ENCODE data around the gene HNF1B.

The HNF1B gene

DNA sequence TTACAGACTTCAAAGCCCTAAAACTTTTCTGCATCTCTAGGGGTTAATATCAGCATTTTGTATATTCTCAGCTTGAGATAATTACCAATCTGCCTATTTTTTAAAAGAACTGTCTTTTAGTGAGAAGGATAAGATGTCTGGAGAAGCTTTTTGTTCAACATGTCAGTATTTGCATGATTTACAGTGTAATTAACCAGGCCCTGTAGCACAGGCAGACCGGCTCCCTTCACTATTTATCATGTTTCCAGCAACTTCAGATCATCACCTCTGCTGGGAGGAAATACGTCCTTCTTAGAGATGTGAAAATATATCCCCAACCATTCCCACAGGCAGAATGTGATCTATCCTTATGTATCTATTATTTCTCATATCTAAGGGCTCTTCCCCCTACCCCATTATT is 93.0 kb downstream of the HNF1B start:
- Histone ChIP-seq H3K27ac (ENCODE audit: poor library complexity, severe bottlenecking) (no peak overlapping the region), H3K9me3 (ENCODE audit: severe bottlenecking) (no peaks in the 10 kb centered on the region), H3K27me3 (ENCODE audit: insufficient read depth, poor library complexity, severe bottlenecking) (no peaks in the 10 kb centered on the region), H3K4me1 (ENCODE audit: insufficient read depth, poor library complexity, severe bottlenecking) (no peaks in the 10 kb centered on the region), H3K36me3 (ENCODE audit: low read depth) (no peaks in the 10 kb centered on the region), H3K4me3 (ENCODE audit: severe bottlenecking) (no peak overlapping the region)
- no peak for ATAC-seq (ENCODE audit: low read depth)
- DNase-seq (ENCODE audit: low spot score): no peak
- TF ChIP-seq CTCF (IDR thresholded peaks at IDR 0.05; ENCODE audit: poor library complexity, severe bottlenecking): no peak

GRCh38 chr17:37650419-37651003 is 94.3 kb downstream of the HNF1B start:
- no peaks in the 10 kb centered on the region for H3K36me3 ChIP-seq (ENCODE audit: low read depth)
- DNase-seq (ENCODE audit: low spot score) (no peak), ATAC-seq (ENCODE audit: low read depth) (peak; percentile 54; the same call in 1 of the 3 replicates)
- no peak overlapping the region for H3K4me3 ChIP-seq (ENCODE audit: severe bottlenecking)
- H3K27ac ChIP-seq (ENCODE audit: poor library complexity, severe bottlenecking): no peak overlapping the region
- H3K27me3 ChIP-seq (ENCODE audit: insufficient read depth, poor library complexity, severe bottlenecking): no peaks in the 10 kb centered on the region
- no peaks in the 10 kb centered on the region for H3K4me1 ChIP-seq (ENCODE audit: insufficient read depth, poor library complexity, severe bottlenecking)
- H3K9me3 ChIP-seq (ENCODE audit: severe bottlenecking): no peaks in the 10 kb centered on the region
- peak; percentile 81 for TF ChIP-seq CTCF (IDR thresholded peaks at IDR 0.05; ENCODE audit: poor library complexity, severe bottlenecking)

DNA sequence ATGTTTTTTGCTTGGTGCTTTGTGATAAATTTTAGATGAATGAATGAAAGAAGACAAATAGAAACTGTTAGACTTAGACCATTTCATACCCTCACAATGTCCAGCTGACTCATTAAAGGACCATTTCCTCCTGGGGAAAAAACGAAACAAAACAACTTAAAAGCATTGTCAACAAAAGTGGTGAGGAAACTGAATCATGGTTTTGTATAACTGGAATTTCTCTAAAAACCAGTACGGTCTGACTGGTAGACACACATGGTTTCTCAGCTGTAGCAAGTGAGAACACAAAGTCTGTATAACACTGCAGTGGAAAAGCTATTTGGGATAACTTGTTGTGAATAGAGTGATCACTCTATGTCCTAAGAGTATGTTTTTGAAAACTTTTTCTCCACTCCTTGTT is 96.3 kb downstream of the HNF1B start:
- Histone ChIP-seq H3K9me3 (ENCODE audit: severe bottlenecking) (no peaks in the 10 kb centered on the region), H3K27ac (ENCODE audit: poor library complexity, severe bottlenecking) (peak overlapping the region; percentile 39), H3K36me3 (ENCODE audit: low read depth) (no peaks in the 10 kb centered on the region), H3K27me3 (ENCODE audit: insufficient read depth, poor library complexity, severe bottlenecking) (no peaks in the 10 kb centered on the region), H3K4me3 (ENCODE audit: severe bottlenecking) (no peak overlapping the region), H3K4me1 (ENCODE audit: insufficient read depth, poor library complexity, severe bottlenecking) (peaks cover 4% of the 10 kb centered on the region)
- DNase-seq (ENCODE audit: low spot score): no peak
- no peak for TF ChIP-seq CTCF (IDR thresholded peaks at IDR 0.05; ENCODE audit: poor library complexity, severe bottlenecking)
- ATAC-seq (ENCODE audit: low read depth): peak; percentile 73

GRCh38 chr17:37647856-37648255 is 97.0 kb downstream of the HNF1B start:
- H3K27ac ChIP-seq (ENCODE audit: poor library complexity, severe bottlenecking): no peak overlapping the region
- no peak overlapping the region for H3K4me3 ChIP-seq (ENCODE audit: severe bottlenecking)
- no peaks in the 10 kb centered on the region for H3K27me3 ChIP-seq (ENCODE audit: insufficient read depth, poor library complexity, severe bottlenecking)
- ATAC-seq (ENCODE audit: low read depth) (no peak), DNase-seq (ENCODE audit: low spot score) (no peak)
- peaks cover 4% of the 10 kb centered on the region for H3K4me1 ChIP-seq (ENCODE audit: insufficient read depth, poor library complexity, severe bottlenecking)
- TF ChIP-seq CTCF (IDR thresholded peaks at IDR 0.05; ENCODE audit: poor library complexity, severe bottlenecking): no peak
- H3K9me3 ChIP-seq (ENCODE audit: severe bottlenecking): no peaks in the 10 kb centered on the region
- no peaks in the 10 kb centered on the region for H3K36me3 ChIP-seq (ENCODE audit: low read depth)

DNA sequence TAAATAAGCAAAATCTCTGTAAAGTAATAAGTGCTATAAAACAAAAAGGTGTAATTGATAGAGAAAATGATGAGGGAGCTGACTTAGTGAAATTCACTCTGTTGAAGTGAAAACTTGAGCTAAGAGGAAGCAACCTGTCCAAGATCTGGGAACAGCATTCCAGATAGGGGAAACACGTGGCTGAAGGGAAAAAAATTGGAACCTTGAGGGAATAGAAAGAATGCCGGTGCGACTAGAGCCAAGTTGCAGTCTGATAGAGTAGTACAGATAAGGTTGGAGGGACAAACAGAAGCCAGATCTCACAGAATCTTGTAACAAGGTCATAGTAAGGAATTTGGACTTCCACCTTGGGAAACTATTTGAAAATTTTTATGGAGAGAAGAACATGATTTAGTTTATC is 101.0 kb downstream of the HNF1B start:
- Histone ChIP-seq H3K4me3 (ENCODE audit: severe bottlenecking) (peak overlapping the region; percentile 82), H3K36me3 (ENCODE audit: low read depth) (peaks cover 23% of the 10 kb centered on the region), H3K9me3 (ENCODE audit: severe bottlenecking) (no peaks in the 10 kb centered on the region), H3K27ac (ENCODE audit: poor library complexity, severe bottlenecking) (no peak overlapping the region), H3K4me1 (ENCODE audit: insufficient read depth, poor library complexity, severe bottlenecking) (peaks cover 7% of the 10 kb centered on the region), H3K27me3 (ENCODE audit: insufficient read depth, poor library complexity, severe bottlenecking) (no peaks in the 10 kb centered on the region)
- DNase-seq (ENCODE audit: low spot score): no peak
- no peak for TF ChIP-seq CTCF (IDR thresholded peaks at IDR 0.05; ENCODE audit: poor library complexity, severe bottlenecking)
- no peak for ATAC-seq (ENCODE audit: low read depth)

Data from RWPE2 (cell line).